ENCODE results near the gene NDUFS7.
A peak's percentile ranks its signal among the peaks of the same experiment; 100 is the strongest.

NDUFS7 gene

DNA sequence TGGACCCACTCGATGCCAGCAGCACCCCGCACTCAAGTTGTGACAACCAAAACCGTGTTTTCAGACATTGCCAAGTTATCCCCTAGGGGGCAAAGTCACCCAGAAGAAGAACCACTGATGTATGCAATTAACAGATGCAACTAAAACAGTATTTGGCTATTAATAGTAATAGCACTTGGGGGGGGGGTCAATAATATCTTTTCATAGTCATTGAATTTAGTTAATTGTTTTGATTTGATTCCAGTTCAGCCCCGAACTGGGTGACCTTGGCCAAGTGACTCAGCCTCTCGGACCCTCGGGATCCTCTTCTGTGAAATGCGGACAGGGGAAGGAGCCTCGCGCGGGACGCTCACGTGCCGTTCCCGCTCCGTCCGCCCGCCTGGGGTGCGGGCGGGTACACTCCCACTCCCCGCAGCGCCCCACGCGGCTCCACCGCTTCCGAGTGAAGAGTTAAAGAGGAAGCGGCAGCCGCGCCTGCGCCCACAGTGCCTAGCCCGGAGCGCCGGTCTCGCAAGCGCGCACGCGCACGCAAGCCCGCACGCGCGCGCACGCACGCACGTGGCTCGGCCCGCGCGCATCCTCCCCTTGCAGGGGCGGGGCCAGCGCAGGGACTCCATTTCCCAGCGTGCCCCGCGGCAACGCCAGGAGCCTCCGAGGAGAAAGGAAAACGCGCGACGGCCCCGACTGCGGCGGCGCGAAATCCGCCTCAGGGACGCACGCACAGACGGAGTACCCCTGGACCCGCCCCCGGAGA, 23.2 kb downstream of the NDUFS7 start:
- peak overlapping the region; percentile 58 for H3K4me3 ChIP-seq (ENCODE audit: low read depth, low read length)
- TF ChIP-seq, protein P1, sequence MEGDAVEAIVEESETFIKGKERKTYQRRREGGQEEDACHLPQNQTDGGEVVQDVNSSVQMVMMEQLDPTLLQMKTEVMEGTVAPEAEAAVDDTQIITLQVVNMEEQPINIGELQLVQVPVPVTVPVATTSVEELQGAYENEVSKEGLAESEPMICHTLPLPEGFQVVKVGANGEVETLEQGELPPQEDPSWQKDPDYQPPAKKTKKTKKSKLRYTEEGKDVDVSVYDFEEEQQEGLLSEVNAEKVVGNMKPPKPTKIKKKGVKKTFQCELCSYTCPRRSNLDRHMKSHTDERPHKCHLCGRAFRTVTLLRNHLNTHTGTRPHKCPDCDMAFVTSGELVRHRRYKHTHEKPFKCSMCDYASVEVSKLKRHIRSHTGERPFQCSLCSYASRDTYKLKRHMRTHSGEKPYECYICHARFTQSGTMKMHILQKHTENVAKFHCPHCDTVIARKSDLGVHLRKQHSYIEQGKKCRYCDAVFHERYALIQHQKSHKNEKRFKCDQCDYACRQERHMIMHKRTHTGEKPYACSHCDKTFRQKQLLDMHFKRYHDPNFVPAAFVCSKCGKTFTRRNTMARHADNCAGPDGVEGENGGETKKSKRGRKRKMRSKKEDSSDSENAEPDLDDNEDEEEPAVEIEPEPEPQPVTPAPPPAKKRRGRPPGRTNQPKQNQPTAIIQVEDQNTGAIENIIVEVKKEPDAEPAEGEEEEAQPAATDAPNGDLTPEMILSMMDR (IDR thresholded peaks at IDR 0.05; ENCODE audit: low read depth, low read length), result peak; percentile 35; the same call in 1 of the 2 replicates

- peak within 1 kb of the TSS; percentile 89 for H3K4me3 ChIP-seq (ENCODE audit: low read depth, low read length)
- TF ChIP-seq, protein P1 (IDR thresholded peaks at IDR 0.05; ENCODE audit: low read depth, low read length), result no peak
Observed at GRCh38 chr19:1407528-1408299, 24.0 kb downstream of the NDUFS7 start, which contains the start of gene DAZAP1. DAZAP1 (plus strand) TSS chr19:1407586; CDS start chr19:1407774, 188 bp downstream.

GRCh38 chr19:1408300-1409203, 24.8 kb downstream of the NDUFS7 start:
- TF ChIP-seq, protein P1 (IDR thresholded peaks at IDR 0.05; ENCODE audit: low read depth, low read length), result no peak
- H3K4me3 ChIP-seq (ENCODE audit: low read depth, low read length), result peak overlapping the region; percentile 89

GRCh38 chr19:1409204-1410005, 25.7 kb downstream of the NDUFS7 start:
- peak overlapping the region; percentile 89 for H3K4me3 ChIP-seq (ENCODE audit: low read depth, low read length)
- TF ChIP-seq, protein P1 (IDR thresholded peaks at IDR 0.05; ENCODE audit: low read depth, low read length), result no peak

DNA sequence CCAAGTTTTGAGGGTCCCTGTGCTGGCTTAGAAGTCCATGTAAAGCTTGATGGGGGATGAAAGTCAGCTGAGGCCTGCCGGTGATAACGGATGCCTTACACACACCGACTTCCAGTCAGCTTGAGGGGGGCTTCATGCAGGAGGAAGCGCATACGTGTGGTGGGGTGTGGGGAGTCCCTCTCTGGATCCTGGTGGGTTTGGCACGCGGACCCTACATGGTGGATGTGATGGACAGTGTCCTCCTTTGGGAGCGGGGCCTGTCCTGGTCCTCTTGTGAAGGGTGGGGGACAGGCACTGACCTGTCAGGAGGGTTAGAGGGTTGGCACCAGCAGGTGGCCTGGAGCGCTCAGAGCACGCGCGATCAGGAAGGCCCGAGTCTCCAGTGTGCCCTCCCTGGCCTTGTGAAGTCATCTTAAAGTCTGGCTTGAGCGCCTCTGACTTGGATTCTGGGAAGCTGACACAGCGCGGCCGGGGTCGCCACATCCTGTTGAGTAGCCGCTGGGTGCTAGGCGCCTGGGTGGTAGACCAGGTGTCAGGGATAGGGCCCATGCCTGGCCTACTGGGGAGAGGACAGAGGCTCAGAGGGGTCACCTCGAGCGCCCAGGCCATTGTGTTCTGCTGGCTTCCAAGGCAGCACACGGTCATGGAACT, 26.6 kb downstream of the NDUFS7 start:
- no peak overlapping the region for H3K4me3 ChIP-seq (ENCODE audit: low read depth, low read length)
- TF ChIP-seq, protein P1 (IDR thresholded peaks at IDR 0.05; ENCODE audit: low read depth, low read length), result no peak

GRCh38 chr19:1410789-1411188, 27.1 kb downstream of the NDUFS7 start:
- H3K4me3 ChIP-seq (ENCODE audit: low read depth, low read length), result no peak overlapping the region
- TF ChIP-seq, protein P1 (IDR thresholded peaks at IDR 0.05; ENCODE audit: low read depth, low read length), result no peak
